HG03159 (cell line): Measurements from ENCODE around the gene DBN1.
"Not testable (repeated sequence)": the region's sequence is repeated elsewhere in the genome, so short reads cannot be mapped to it uniquely, and the experiment has no call there.

Experiments used
- ATAC-seq: cut with Tn5 transposase; IDR thresholded peaks from one replicate; pipeline ENCODE4 v1.9.1; 2021; ENCODE audit warnings: mild to moderate bottlenecking, moderate library complexity; ENCODE audit not compliant: unreplicated experiment

The DBN1 gene

DNA sequence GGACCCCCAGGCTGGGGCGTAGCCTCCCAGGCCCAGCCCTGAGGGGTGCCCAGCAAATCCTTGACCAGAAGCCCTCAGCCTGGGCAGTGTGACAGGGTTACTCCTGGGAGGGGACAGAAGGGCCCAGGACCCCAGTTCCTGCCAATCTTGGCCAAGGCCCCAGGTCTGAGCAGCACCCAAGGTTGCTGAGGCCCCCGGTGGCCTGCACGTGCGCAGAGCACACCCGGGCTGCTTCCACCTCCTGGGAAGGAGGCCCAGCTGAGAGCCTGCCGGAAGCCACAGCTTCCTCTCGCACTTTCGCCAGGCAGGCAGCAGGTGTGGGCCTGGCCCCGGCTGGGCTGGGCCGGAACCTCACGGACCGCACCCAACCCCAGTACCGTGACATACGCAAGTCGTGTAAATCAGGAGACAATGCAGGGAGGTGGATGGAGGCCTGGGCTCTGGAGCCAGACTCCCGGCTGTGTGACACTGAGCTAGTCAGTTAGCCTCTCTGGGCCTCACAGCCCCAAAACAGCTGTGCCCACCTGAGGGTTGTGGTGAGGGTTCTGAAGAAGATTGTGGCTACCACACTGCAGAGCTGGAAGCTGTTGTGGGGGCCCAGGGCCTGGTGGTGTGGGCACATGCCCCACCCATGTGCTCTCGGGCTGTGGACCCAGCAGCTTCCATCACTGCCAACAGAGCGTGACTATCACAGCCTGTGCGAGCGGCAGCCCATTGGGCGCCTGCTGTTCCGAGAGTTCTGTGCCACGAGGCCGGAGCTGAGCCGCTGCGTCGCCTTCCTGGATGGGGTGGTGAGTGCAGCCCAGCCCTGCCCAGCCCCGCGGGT, 41.9 kb downstream of the DBN1 start:
- ATAC-seq = peak; percentile 44

DNA sequence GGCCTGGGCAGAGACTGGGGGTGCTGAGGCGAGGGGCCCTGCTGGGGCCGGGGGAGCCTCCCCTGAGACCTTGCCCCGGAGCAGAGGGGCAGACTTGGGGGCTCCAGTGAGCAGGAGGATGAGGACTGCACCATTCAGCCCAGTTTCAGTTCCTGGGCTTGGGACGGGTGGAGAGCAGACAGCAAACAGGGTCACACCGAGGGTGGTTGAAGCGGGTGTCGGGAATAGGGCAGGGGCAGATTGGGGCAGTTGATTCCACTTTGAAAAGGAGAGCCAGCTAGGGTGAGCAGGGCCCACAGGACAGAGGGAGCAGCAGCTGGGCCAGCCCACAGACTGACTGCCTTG, 42.5 kb downstream of the DBN1 start:
- no peak for ATAC-seq

DNA sequence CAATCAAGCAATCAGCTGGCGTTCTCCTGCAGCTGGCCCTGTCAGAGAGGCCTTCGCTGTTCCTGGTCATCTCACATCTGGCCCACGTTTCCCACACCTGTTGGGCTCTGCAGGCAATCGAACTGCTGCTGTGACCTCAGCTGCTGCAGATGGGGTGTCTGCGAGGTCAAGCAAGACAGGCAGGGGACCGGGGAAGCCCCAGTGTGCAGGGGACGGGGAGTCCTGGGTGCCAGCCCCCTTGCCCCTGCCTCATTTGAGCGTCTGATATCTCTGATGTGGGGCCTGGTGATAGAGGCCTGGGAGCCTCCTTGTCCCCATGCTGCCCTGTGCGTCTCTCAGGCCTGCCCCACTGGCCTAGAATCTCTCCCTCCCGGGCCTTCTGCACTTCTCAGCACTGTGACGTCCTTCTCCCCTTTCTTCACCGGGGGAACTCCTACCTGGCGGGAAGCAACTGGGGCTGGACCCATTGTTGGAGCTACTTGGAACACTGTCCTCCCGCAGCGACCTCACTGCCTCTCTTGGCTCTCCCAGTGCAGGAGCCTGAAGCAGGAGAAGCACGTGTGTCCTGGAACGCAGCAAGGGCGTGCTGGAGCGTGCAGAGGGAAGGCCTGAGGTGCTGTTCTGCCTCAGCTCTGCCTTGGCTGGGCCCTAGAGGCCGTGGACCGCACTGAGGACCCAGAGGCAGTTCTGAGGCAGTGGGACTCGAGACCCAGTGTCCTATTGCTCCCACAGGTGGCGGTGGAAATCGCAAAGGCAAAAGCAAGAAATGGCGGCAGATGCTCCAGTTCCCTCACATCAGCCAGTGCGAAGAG, 43.1 kb downstream of the DBN1 start:
- no peak for ATAC-seq

DNA sequence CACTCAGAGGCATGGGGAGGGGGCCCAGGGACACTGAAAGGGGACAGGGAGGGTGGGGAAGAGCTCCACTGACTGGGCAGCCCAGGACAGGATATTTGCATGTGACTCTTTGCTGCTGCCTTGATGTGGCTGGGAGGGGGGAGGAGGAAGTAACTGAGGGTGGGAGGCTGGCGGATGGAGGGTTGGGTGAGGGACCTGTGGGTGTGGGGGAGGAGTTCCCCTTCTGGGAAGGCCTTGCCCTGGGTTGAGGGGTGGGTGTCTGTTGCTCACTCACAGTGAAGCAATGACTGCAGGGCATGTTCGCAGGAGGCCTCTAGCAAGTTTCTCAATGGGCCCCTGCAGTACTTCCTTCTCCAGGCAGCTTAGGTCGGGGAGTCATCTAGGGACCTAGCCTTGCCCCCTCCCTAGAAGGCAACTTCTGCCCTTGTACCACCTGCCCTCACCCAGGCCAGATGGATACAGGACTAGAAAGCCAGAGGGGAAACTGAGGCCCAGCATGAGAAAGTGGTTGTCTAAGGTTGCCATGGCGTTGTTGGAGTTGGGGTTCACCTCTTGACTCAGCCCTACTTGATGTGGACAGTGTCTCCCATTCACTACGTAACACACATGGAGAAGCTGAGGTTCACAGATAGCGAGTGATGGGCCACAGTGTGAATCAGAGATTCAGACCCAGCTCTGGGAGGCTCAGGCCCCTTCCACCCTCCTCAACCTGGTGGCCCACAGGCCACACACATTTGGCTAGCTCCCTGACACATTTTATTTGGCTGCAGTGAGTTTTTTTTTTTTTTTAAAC, 44.0 kb downstream of the DBN1 start:
- ATAC-seq = no peak

DNA sequence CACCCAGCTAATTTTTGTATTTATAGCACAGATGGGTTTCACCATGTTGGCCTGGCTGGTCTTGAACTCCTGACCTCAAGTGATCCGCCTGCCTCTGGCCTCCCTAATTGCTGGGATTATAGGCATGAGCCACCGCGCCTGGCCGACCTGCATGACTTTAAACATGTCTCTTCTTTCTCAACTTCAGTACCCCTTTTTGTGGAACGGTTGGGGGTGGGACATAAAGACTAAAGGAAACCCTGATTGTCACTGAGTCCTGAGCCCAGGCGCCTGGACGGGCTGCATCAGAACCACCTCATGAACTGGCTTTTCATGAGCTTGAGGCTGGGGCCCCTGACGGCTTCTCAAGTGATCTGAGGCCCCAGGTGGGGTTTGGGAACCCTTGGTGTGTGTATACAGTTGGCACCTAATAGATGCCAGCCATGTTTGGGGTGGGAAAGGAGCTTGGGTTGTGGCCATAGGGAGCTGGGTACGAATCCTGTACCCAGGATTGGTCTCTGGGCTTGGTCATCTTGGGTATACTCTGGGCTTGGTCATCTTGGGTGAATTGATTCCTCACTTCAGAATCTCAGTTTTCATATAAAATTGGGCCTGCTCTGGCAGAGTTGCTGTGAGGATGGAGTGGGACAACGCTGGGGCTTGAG, 44.7 kb downstream of the DBN1 start:
- ATAC-seq = no peak

DNA sequence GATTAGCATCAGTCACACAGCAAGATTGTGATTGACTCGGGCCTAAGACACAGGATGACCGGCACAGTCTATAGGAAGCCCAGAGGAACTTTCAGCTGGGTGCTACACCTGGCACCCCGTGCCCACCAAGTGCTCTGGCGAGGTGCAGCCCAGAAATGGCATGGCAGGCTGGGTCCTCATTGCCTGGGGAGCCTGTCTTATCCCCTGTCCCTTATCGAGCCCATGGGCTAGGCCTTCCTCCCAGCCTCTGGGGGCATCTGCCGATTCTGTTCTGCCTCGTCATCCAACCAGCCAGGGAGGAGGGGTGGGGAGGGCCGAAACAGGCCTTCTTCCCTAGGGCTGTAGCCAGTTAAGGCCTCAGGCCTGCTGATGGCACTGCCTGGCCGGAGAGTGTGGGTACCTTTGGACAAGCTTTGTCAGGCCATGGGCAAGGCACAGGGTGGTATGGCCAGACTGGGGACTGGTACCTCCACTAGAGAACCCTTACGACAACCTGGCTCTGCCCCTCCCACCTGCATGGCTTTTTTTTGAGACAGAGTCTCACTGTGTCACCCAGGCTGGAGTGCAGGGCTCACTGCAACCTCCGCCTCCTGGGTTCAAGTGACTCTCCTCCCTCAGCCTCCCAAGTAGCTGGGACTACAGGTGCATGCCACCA, 45.4 kb downstream of the DBN1 start:
- ATAC-seq = no peak

DNA sequence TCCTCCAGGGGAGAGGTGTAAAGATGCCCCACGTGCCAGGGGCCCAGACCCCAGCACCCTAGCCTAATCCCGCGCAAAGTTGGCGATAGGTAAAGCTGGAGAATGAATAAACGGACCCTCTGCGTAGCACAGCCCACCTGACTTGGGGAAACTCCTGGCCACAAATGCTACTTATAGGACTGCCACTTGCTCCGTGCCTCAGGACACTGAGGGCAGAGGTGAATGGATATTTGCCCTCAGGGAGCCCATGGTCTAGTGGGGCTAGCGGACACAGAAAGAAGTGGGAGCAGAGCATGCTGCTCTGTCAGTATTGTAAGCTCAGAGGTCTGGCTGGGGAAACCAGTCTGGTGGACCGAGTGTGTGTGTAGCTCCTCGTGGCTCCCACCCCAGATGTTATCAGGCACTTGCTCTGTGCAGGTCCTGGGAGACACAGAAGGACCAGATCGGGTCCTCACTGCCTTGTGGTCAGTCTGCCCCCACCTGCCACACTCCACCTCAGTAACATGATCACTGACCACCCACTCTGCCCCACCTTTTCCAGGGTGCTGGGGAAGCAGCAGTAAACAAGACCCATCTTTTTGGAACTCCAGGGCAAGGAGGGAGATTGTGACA, 46.1 kb downstream of the DBN1 start:
- no peak for ATAC-seq

DNA sequence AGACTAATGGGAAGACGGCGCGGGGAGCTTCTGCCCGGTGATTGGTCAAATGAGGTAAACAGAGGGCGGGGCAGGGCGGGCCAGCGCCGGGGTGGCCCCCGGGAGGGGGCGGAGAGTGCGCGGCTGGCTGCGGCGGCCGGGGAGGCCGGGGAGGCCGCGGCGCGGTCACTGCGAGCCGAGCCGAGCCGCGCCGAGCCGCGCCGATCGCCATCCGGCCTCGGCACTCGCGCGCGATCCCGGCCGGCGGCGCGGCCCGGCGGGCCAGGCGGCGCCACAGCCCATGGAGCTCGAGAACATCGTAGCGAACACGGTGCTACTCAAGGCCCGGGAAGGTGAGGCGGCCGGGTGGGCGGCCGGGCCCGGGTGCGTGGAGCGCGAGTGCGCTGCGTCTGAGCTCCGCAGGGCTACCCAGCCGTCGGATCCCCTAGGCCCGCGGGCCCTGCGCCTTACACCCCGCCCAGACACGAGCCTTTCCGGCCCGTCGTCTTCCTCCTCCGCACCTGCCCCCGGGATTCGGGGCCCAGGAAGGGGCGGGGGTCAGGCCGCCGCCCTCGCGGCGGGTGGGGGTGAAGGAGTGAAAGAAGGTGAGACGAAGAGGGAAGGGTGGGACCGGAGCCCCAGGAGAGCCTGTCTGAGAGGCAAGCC, 46.7 kb downstream of the DBN1 start, which contains the start of gene GRK6:
Gene GRK6 (plus strand): TSS at position 111 of the 645 bp plus-strand sequence. CDS start 170 bp downstream, at position 281.
- peak; percentile 13 for ATAC-seq

DNA sequence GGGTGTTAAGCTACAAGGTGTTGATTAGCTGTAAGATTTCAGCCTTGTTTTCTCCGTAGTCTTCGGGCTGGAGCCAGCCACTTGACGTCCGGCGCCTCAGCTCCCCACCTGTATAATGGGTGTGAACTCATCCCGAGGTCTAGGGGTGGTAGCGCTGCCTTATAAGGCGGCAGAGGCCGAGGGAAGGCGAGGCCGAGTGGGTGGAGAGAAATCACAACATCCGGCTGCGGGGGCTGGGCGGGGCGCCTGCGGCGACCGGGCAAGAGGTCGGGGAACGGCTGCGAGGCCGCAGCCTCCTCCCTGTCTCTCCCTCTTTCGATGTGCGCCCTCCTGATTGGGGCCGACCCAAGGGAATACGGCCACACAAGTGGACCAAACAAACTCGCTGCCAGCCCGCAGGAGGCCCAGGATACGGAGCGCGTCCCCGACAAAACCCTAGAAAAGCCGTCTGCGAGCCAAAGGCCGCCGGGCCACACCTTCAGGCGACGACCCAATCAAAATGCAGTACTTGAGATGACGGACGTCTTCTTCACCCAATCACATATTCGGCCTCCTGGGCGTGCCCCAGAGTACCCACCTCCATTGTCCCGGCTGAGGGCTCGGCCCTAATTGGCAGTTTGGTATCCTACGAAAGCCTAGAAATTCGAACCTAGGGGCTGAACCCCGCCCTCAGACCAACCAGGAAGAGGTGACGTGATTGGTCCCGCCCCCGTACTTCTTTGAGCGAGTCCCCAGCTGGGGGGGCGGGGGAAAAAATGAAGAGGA, 47.5 kb downstream of the DBN1 start:
- ATAC-seq = peak; percentile 74

DNA sequence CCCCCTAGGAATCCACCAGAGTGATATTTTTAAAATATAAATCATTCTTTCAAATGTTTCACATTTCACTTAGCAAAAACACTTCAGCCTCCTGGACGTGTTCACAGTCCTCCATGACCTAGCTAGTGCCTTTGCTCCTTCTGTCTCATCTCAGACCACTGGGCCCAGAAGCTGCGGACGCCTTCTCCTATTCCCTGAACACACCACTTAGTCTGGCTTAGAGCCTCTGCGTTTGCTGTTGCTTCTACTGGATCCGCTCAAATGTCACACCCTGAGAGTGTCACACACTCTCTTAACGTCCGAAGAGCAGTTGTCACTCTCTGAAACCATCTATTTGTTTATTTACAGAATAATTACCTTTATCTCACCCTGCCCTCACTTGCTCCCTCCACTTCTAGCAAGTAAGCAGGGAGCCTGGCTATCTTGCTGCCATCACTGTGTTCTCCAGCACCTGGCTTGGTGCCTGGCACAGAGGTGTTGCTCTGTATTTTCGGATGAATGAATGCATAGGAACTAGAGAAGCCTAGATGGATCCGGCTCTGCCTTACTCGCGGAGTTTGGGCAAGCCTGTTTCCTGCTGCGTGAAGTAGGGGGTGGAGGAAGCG, 48.1 kb downstream of the DBN1 start:
- no peak for ATAC-seq

DNA sequence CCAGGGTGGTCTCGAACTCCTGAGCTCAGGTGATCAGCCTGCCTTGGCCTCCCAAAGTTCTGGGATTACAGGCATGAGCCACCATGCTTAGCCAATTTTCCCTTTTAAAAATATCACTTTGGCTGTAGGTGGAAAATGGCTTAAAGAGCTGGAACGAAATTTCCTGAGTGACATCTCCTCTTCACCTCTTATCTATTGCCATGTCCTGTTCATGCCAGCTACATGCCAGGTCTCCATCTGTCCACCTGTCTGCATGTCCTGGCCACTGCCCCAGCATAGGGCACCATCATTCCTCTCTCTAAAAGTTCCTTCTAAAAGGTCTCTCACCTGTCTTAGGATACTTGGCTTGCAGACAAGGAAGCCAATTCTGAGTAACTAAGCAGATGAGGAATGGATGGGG, 49.8 kb downstream of the DBN1 start:
- ATAC-seq = no peak

DNA sequence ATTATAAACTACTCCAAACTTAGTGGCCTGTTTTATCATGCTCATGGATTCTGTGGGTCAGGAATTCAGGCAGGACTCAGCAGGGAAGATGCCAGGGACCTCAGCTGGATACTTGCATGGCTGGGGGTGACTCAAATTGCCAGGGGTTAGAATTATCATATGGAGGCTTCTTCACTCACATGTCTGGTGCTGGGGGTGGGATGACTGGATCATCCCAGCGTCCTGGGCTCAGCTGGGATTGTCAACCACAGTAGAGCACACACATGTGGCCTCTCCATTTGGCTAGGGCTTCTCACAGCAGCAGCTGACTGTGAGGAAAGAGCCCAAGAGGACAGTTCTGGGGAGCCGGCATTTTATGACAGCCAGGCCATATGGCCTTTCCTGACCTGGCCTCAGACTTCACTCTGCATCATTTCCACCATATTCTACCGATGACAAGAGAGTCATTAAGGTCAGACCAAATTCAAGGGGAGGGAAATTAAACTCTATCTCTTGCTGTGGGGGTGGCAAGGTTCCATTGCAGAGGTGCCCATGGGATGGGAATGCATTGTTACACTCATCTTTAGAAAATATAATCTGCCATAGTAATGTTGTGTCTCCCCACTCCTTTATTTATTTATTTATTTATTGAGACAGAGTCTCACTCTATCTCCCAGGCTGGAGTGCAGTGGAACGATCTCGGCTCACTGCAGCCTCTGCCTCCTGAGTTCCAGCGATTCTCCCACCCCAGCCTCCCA, 52.2 kb downstream of the DBN1 start:
- ATAC-seq = no peak

DNA sequence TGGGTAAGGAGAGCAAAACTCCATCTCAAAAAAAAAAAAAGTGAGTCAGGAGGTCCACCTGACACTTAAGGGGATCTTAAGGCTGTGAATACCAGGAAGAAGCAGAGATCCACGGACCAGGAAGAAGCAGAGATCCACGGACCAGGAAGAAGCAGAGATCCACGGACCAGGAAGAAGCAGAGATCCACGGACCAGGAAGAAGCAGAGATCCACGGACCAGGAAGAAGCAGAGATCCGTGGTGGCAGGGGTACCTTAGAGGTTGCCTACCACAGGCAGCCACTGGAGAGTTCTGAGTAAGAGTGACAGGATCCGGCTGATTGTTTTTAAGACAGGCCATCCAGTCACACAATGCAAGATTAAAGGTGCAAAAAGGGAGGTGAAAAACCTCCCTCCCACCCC, 53.0 kb downstream of the DBN1 start:
- ATAC-seq = not testable (repeated sequence)

DNA sequence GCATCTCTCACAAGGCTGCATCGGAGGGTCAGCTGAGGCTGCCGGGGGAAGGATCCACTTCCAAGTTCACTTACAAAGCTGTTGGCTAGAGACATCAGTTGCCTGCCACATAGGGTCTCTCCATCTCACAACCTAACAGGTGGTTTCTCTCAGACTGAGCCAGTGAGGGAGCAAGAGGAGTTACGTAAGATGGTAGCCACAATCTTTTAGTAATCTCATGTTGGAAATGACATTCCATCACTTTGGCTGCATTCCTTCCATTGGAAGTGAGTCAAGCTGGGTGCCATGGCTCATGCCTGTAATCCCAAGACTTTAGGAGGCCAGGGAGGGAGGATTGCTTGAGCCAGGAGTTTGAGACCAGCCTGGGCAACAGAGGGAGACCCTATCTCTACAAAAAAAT, 54.4 kb downstream of the DBN1 start:
- no peak for ATAC-seq

DNA sequence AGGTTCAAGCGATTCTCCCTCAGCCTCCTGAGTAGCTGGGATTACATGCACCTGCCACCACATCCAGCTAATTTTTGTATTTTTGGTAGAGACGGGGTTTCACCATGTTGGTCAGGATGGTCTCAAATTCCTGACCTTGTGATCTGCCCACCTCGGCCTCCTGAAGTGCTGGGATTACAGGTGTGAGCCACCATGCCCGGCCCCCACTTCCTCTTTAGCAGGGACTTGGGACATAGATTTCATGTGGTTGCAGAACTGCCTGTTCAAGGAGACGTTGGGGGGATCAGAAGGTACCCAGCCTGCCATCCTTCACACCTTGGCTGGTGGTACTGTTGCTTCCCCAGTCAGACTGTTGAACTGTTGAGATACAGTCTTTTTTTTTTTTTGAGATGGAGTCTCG, 56.4 kb downstream of the DBN1 start:
- not testable (repeated sequence) for ATAC-seq

DNA sequence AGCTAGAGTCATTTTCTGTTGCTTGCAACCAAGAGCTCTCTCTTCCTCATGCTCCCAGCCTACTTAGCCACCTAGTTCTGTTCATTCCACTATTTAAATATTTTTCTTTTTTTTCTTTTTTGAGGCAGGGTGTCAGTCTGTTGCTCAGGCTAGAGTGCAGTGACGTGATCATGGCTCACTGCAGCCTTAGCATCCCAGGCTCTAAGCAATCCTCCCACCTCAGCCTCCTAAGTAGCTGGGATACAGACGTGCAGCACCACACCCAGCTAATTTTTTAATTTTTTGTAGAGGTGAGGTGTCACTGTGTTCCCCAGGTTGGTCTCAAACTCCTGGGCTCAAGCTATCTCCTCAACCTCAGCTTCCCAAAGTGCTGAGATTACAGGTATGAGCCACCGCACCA, 59.0 kb downstream of the DBN1 start:
- ATAC-seq = no peak

DNA sequence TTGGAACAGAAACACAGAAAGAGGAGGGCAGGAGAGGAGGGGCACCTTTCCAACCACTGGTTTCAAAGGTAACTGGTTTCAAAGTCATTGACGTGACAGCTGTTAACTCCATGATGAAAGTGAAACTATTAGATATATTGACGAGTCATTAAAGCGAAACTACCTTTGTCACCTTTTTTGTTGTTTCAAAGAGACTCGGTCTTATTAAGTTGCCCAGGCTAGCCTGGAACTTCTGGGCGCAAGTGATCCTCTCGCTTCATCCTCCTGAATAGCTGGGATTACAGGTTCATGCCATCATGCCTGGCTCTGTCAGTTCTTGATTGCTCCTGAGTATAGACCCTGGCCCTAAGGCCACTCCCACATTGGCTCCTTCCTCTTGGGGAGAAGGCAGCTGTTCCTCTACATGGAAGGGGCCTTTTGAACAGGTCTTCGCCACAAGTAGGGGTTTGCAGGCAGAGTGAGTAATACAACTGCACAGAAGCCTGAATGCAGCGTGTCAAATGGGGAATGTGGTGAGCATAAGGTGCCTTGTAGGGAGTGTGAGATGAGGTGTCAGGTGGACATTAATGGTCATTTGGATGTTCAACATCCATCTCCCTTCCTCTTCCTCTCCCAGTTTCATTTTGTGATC, 60.7 kb downstream of the DBN1 start:
- peak; percentile 58 for ATAC-seq
